ENCODE results near the gene AMMECR1.
"Not testable (repeated sequence)": the region's sequence is repeated elsewhere in the genome, so short reads cannot be mapped to it uniquely, and the experiment has no call there.

Gene AMMECR1

DNA sequence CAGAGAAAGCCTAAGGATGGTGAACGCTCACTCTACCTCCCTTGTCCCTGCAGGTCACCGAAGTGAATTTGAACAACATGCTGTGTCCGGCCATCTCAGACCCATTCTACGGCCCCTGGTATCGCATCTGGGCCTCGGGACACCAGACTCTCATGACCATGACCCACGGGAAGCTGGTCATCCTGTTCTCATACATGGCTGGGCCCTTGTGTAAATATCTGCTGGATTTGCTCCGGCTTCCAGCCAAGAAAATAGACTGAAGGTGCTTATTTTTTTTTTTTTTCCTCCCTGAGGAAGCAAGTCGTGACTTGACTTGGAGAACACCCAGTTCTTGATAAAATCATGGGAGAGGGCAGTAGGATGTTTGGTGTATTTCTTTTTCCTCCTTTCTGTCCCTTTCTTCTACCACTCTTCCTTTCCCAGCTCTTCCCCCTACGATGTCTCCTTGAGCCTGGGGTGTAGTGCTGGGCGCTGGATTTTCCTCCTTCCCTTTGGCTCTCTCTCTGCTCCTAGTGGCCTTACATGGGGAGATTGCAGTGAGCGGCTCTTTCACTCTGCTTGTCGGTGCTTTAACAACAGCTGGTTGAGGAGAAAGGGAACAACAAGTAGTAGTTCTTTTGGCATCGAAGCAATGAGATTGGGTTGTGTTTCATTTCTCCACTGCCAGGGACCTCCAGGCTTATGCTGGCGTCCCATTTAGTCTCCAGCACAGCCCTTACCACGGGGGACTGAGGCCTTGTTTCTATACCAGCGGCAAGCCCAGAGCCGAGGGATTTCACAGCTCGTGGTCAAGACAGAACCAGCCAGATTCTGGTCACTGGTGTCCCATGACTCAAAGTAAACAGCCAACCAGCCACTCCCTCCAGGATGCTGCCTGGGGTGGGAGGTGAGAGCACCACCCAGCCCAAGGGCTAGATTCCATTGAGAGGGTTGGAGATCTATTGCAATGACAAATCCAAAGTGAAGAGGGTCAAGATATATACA, 144.4 kb downstream of the AMMECR1 start:
- no peak for DNase-seq (ENCODE audit: low read depth in 1 of 2, low spot score in 1 of 2)

DNA sequence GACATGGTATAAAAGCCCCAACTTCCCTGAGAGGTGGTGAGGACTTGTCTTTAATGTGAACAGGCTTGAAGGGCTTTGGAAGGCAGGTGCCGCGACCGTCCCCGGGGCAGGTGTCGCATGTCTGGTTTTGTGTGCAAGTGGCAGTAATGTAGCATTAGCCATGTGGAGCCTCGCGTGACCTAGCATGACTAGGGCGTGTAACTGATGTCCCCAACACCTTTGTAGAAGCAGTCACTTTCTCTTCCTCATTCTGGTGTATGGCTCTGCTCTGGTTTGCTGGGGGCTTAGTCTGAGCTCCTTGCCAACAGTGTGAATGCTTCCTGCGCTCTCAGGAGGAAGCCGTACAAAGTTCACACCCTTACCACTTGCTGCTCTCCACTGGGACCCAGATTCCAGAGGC, 145.7 kb downstream of the AMMECR1 start:
- DNase-seq (ENCODE audit: low read depth in 1 of 2, low spot score in 1 of 2) = no peak

DNA sequence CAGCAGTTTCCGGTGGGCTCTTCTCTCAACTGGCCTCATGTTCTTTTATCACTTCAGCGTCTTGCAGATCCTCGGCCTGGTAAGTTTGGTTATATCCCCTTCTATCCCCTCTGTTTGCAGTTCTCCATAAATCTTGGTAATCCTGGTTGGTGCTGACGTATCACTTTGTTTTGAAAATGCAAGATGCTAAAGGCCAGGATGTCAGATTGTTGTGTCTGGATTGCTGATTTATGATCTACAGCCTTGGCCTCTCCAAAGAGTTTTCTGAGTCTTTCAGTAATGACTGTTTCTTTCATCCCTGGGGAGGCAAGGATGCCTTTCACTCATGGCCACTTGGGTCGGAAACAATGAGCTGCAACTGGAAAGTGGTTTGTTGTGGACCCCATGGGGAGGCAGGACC, 146.4 kb downstream of the AMMECR1 start:
- DNase-seq (ENCODE audit: low read depth in 1 of 2, low spot score in 1 of 2) = no peak

DNA sequence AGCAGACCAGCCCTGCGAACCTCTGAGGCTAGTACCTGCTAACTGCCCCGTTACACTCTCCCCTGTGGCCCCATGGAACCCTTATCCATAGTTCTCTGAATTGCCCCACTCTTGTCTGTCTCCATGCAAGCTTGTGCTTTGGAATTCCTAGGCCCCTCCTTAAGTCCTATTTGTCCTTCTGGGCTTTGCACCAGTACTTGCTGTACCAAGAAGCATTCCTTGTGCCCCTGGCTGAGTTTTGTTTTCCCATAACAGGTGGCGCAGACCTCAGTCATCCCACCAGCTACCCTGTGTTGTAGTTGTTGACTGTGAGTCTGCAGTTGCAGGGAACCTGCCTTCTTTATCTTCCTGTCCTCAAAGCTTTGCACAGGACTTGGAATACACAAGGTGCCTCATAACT, 147.9 kb downstream of the AMMECR1 start:
- DNase-seq (ENCODE audit: low read depth in 1 of 2, low spot score in 1 of 2) = no peak

DNA sequence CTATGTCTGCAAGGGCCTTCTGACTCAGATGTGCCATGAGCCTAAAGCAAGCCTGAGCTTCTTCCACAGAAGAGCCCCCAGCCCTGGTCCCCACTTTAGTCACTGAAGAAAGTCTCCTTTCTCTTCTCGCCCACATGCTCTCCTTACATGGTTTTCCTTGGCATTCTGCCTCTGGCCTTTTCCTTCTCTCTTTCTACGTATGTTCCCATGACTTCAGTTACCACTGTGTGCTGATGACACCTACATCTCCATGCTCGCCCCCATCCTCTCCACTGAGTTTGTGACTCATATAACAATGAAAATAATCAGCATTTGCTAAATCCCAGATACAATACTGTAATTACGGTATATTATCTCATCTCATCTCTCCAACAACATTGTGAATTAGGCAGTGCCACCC, 149.3 kb downstream of the AMMECR1 start:
- DNase-seq (ENCODE audit: low read depth in 1 of 2, low spot score in 1 of 2) = no peak

DNA sequence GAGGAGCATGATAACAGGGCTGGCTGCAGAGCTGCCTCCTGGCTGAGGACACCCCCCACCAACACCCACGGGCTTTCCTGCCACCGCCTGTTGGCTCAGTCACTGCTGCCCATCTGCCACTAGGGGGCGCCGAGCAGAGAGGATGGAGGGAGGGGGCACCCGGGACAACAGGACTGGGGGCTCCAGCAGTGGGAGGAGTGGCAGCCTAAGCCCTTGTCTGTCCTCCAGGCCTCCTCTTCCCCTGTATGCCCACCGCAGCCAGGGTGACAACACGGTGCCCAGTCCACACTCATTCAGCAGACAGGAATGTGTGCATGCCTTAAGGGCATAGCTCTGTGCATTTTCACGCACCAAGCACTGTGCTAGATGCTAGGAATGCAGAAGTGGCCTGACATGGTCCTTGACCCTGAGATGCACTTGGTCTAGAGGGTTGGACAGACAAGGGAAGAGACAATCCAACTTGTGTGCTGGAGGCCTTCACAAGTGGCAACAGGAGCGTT, 149.9 kb downstream of the AMMECR1 start:
- peak in 1 of 2 donors; percentile 25 for DNase-seq (ENCODE audit: low read depth in 1 of 2, low spot score in 1 of 2)

DNA sequence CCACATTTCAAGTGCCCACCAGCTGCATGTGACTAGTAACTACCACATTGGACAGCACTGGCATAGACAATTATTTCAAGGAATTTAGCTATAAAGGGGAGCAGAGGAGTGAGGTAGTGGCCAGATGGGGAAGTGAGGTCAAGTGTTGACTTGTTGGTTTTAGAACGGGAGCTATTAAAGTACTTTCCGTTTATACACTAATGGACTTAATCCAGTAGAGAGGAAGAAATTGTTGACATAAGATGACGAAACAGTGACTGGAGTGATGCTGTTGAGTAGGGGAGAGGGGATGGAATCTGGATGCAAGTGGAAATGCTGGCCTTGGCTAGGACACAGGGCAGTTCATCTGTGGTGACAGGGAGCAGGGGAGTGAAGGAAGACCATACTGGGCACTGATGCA, 154.4 kb downstream of the AMMECR1 start:
- no peak for DNase-seq (ENCODE audit: low read depth in 1 of 2, low spot score in 1 of 2)

DNA sequence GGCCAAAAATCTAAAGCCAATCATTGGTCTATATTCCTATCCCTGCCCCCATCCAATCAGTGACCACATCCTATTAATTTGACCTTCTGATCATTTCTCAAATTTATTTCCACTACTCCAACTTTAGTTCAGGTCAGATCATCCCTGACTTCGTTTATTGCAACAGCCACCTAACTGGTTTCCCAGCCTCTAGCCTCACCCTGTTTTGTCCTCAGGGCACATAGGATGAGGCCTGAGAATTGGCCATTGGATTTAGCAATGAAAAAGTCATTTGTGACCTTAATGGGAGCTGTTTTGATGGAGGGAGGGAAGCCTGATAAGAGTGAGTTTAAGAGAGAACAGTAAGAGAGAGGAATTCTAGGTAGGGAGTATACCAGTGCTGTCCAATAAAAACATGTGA, 155.0 kb downstream of the AMMECR1 start:
- no peak for DNase-seq (ENCODE audit: low read depth in 1 of 2, low spot score in 1 of 2)

DNA sequence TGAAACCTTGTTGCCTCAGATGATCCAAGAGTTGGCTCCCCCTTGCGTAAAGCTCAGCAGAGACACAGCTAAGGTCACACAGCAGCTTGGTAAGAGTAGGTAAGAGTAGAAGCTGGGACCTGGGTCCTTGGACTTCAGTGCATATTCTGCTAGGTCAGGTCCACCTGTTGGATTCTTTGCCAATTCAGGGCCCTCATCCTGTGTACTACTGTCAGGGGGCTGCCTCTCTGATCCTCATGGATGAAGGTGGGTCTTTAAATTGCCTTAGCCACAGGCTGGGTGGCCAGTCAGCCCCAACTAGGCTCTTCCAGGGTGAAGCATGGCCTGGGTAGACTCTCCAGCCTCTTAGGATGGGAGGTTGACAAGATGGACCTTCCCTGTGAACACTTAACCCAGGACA, 155.8 kb downstream of the AMMECR1 start:
- no peak for DNase-seq (ENCODE audit: low read depth in 1 of 2, low spot score in 1 of 2)

DNA sequence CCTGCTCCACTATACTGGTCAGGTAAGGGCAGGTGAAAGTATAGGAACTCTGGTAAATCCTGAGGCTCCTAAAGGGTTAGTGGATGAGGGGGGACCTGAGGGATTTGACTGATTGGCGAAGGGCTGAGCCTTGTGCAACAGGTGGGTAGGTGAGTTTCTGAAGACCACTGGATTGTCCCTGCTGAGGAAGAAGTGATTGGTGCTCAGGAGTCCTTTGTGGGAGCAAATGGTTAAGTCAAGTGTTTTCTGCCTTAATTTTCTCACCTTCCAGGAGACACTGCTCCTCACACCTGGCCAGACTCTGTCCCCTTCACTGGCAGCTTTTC, 156.6 kb downstream of the AMMECR1 start:
- DNase-seq (ENCODE audit: low read depth in 1 of 2, low spot score in 1 of 2) = no peak

DNA sequence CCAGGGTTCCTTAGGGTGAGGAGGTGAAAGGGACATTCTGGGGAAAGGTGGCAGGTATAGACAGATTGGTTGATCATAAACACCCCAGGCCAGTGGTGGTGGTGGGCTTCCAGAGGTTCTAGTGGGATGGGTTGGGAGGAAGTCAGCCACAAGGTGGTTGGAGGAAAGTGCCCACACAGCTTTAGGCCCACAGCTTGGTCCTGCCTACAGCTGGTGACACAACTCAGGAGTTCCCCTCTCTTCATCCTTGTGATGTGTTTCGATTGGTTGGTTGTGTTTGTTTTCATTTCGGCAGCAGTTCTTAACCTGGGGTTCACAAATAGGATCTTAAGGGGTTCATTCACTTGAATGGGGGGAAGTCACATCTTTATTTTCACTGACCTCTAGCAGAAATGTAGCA, 158.0 kb downstream of the AMMECR1 start:
- no peak for DNase-seq (ENCODE audit: low read depth in 1 of 2, low spot score in 1 of 2)

DNA sequence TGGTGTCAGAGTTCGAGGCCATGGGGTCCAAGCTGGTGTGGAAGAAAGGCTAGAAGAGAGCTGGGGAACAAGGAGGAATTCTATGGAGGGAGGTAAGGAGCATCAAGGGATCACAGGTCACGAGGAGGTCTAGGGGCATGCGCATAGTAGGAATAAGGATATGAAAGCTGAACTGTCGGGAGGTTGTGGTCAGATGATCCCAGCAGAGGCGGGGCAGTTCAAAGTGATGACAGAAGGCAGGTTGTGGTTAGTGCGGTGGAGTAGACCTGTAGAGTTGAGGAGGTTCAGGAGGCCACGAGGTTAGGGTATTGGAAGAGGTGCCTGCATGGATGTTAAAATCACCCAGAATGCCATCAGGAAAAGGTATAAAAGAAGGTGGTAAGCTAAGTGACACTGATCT, 158.7 kb downstream of the AMMECR1 start:
- DNase-seq (ENCODE audit: low read depth in 1 of 2, low spot score in 1 of 2) = no peak

DNA sequence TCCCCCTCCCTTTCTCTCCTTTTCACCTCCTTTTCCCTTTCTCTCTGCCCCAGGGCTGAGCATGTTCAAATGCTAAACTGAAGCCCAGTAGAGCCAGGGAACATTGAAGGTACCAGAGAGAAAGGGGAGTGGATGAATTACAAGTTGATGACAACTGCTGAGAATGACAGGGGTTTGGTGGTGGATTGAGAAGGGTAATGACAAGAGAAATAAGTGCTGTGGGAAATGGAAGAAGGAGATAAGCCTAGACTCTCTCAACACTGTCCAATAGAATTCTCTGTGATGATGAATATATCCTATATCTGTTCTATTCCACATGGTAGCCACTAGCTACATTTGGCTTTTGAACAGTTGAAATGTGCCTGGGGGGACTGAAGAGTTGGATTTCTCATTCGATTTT, 160.4 kb downstream of the AMMECR1 start:
- DNase-seq (ENCODE audit: low read depth in 1 of 2, low spot score in 1 of 2) = no peak

DNA sequence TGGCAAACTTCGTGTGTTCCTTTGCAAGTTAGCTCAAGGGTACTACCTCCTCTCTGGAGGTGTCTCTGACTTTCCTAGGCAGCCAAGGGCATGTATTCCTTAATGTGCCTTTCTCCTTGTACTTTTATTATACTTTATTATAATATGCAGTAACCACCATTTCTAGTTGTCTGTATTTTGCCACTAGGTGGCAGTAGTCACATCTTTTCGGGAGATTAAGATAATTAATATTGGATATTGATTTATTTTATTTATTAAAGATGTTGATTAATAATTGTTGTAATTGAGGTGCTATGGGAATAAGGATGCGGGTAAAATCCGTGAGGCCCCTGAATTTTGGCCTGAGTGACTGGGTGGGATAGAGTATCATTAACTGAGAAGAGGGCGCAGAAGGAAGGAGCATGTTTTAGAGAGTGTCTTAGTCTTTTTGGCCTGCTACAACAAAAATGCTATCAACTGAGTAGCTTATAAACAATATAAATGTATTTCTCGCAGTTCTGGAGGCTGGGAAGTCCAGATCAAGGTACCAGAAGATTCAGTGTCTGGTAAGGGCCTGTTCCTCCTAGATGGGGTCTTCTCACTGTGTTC, 161.6 kb downstream of the AMMECR1 start:
- no peak for DNase-seq (ENCODE audit: low read depth in 1 of 2, low spot score in 1 of 2)

DNA sequence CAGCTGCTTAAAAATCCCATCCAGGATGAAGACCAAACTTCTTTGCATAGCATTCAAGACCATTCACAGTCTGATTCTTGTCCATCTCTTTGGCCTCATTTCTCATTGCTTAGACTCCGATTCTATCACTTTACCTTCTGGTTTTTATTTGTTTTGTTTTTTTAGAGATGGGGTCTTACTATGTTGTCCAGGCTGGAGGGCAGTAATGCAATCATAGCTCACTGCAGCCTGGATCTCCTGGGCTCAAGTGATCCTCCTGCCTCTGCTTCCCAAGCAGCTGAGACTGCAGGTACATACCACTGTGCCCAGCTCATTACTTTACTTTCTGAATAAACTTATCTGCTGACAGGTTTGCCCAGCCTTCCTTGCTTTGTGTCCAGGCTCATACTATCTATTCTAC, 162.1 kb downstream of the AMMECR1 start:
- DNase-seq (ENCODE audit: low read depth in 1 of 2, low spot score in 1 of 2) = no peak

DNA sequence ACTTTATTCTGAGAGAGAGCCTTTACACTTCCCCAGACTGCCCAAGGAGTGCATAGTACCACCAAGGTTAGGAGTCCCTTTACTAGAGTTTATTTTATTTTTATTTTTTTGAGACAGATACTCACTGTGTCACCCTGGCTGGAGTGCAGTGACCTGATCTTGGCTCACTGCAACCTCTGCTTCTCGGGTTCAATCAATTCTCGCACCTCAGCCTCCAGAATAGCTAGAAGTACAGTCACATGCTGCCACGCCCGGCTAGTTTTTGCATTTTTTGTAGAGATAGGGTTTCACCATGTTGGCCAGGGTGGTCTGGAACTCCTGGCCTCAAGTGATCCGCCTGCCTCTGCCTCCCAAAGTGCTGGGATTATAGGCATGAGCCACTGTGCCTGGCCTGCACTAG, 163.6 kb downstream of the AMMECR1 start:
- DNase-seq (ENCODE audit: low read depth in 1 of 2, low spot score in 1 of 2) = not testable (repeated sequence)

DNA sequence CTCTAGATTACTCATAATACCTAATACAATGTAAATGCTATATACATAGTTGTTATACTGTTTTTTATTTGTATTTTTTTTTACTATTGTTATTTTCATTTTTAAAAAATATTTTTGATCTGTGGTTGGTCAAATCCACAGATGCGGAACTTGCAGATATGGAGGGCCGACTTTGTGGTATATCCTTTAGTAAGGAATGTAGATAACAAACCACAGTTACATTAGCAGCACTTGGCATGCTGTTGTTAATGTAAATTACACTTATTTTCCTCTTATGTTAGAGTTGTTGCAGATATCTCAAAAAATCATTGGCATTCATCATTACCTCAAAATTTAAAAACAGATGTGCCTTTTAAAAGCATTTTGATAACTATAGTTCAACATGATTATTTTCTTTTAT, 164.0 kb downstream of the AMMECR1 start:
- no peak for DNase-seq (ENCODE audit: low read depth in 1 of 2, low spot score in 1 of 2)

DNA sequence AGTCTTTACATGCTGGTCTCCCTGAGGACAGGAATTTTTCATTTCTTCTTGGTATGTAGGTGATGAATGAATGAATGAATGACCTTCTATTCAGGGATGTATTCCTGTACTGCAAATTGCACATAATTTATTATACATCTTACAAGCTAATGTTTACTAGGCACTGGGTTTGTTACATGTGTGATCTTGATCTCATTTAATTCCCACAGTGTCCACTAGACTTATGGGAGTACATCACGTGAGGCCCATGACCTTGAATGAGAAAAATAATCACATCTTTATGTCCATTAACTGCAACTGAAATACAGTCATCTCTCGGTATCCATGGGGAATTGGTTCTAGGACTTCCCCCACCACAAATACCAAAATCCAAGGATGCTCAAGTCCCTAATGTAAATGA, 164.6 kb downstream of the AMMECR1 start:
- no peak for DNase-seq (ENCODE audit: low read depth in 1 of 2, low spot score in 1 of 2)

DNA sequence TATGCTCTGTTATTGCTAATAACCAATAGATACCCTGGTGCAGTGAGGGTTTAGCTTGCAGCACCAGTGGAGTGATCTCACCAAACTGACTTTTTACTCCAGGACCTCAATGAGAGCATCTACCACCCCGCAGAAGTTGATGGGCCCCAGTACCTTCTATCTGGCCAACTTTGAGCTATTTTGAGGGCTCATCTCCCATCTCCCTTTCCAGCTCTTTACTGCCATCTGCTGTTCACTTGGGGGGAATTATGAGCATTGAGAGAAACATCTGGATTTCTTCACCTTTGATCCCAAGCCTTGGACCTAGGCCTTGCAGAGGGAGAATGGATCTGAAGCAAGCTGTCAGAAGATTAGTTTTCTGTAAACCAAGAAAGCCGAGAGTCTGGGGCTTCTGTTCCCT, 171.4 kb downstream of the AMMECR1 start:
- peak in 1 of 2 donors; percentile 7 for DNase-seq (ENCODE audit: low read depth in 1 of 2, low spot score in 1 of 2)

DNA sequence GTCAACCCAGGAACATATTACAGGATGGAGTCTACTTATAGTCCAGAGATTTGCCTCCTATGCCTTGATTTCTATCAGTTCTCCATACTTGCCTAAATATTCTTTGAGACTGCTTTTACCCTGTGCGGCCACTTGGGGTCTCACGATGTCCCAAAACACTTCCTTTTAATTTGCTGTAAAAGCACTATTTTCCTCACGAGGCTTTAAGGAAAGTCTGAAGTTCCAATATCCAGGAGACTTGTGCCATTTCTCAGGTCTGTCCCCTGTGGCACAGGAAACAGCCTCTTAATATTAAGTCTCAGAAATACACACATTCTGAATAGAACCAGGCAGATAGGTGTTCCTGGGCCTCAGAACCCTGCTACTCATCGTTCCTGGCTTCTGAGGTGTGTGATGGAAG, 172.0 kb downstream of the AMMECR1 start:
- DNase-seq (ENCODE audit: low read depth in 1 of 2, low spot score in 1 of 2) = no peak

DNA sequence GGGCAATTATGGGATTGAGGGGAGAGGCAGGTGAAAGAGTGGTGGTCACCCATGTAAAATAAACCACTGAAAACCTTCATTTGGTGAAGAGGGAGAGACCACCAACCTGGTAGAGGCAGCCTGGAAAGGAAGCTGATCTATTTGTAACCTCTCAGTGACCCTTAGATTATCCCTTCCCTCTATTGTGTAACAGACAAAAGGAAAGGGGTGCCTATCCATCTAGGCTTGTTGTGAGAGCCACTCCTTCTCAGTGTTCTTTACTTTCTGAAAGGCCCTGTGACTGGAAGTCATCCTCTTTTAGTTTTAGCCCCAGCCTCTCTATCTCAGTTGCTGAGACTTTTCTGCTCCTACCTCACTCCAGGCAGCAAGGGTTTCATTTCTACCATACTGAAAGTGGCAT, 172.6 kb downstream of the AMMECR1 start:
- no peak for DNase-seq (ENCODE audit: low read depth in 1 of 2, low spot score in 1 of 2)

Measured in activated CD4-positive, alpha-beta T cell treated with anti-CD3 and anti-CD28 coated beads, Interleukin-2, amount 50 U/mL, for 24 hours (primary cell).